ENCODE data around the gene SPATA45. TPM values are rescaled to one million over a fixed set of nuclear protein-coding genes. Genes with fewer than 3 reads are reported as not detected.

Gene SPATA45
- total and polyA plus RNA-seq, 2 of the 13 experiments (the other 11 are each of a cell fraction or from before 2014, with no cell fraction given): 0.17 to 0.64 TPM

GRCh38 chr1:212794561-212795014 lies 52.9 kb downstream of the SPATA45 start (continued):
- peak; percentile 63; the same call in 1 of the 2 replicates for TF ChIP-seq ARID5B (CRISPR knock-in tag; IDR thresholded peaks at IDR 0.05)
- TF ChIP-seq HBP1 (CRISPR knock-in tag; IDR thresholded peaks at IDR 0.05; ENCODE audit: low read depth): no peak
- TF ChIP-seq POGZ (CRISPR knock-in tag; IDR thresholded peaks at IDR 0.05): no peak
- peak; percentile 59; the same call in 1 of the 2 replicates for TF ChIP-seq NCOA2 (CRISPR knock-in tag; IDR thresholded peaks at IDR 0.05)
- no peak for TF ChIP-seq POLR2AphosphoS5 (IDR thresholded peaks at IDR 0.05; ENCODE audit: low read depth, low read length)
- TF ChIP-seq TARDBP (CRISPR knock-in tag; IDR thresholded peaks at IDR 0.05): no peak
- TF ChIP-seq GATAD2A (CRISPR knock-in tag; IDR thresholded peaks at IDR 0.05): peak; percentile 58; the same call in 1 of the 2 replicates
- no peak for TF ChIP-seq ZBTB46 (CRISPR knock-in tag; IDR thresholded peaks at IDR 0.05; ENCODE audit: borderline replicate concordance)
- no peak for TF ChIP-seq USF2 (IDR thresholded peaks at IDR 0.05; ENCODE audit: low read depth, low read length)
- no peak for TF ChIP-seq USF2 (CRISPR knock-in tag; IDR thresholded peaks at IDR 0.05; ENCODE audit: borderline replicate concordance)
- TF ChIP-seq ZNF235 (CRISPR knock-in tag; IDR thresholded peaks at IDR 0.05; ENCODE audit: borderline replicate concordance): no peak
- TF ChIP-seq PHF8 (CRISPR knock-in tag; IDR thresholded peaks at IDR 0.05): no peak
- no peak for TF ChIP-seq RFX1 (IDR thresholded peaks at IDR 0.05)
- no peak for TF ChIP-seq SRSF4 (IDR thresholded peaks at IDR 0.05; ENCODE audit: low read depth, low read length, poor library complexity, severe bottlenecking)
- no peak for TF ChIP-seq CENPX (CRISPR knock-in tag; IDR thresholded peaks at IDR 0.05)
- TF ChIP-seq THAP9 (CRISPR knock-in tag; IDR thresholded peaks at IDR 0.05; ENCODE audit: borderline replicate concordance): no peak
- TF ChIP-seq NR2F2 (IDR thresholded peaks at IDR 0.05; ENCODE audit: borderline replicate concordance, low read depth): no peak
- no peak for TF ChIP-seq KLF6 (CRISPR knock-in tag; IDR thresholded peaks at IDR 0.05)
- no peak for TF ChIP-seq ZNF75D (CRISPR knock-in tag; IDR thresholded peaks at IDR 0.05; ENCODE audit: borderline replicate concordance)

Data from HepG2 (cell line).